PC-3 (cell line): ENCODE data around the gene MRC2. TPM values are rescaled to one million over a fixed set of nuclear protein-coding genes. Genes with fewer than 3 reads are reported as not detected.
"Not testable (repeated sequence)": the region's sequence is repeated elsewhere in the genome, so short reads cannot be mapped to it uniquely, and the experiment has no call there.

Source experiments
- ATAC-seq: fragments of 200-7000 bp; cut with Tn5 transposase; 2 replicates; pipeline ENCODE4 v1.9.1; 2020; ENCODE audit warnings: mild to moderate bottlenecking, moderate library complexity
- BruUV-seq: library from RNA; stranded (reverse); fragments of 400-500 nt; replicated peaks from 2 replicates; lab custom pipeline; 2021; lab: Mats Ljungman, UMichigan
- CTCF ChIA-PET: fragments of 300-600 bp; sonication (Branson Sonifier 250); formaldehyde crosslinking; loops from one replicate; lab custom pipeline; 2022; ENCODE audit warnings: antibody characterized with exemption; lab: Charles Lee
- POLR2A ChIA-PET: fragments of 300-600 bp; sonication (Branson Sonifier 250); formaldehyde crosslinking; loops from one replicate; lab custom pipeline; 2022; ENCODE audit warnings: antibody characterized with exemption; ENCODE audit not compliant: unreplicated experiment; lab: Charles Lee
- DNase-seq: peaks from one replicate; pipeline ENCODE4 v3.0.0-alpha.2; 2015
- H2AFZ ChIP-seq: fragments of 300-600 bp; sonication (generic); 2 replicates; pipeline ENCODE4 v1.6.0; 2016; ENCODE audit warnings: antibody characterized with exemption, low read length
- H3F3A ChIP-seq: fragments of 300-600 bp; sonication (generic); one replicate; pipeline ENCODE4 v1.6.0; 2017; ENCODE audit warnings: antibody characterized with exemption, low read length, control low read depth, mild to moderate bottlenecking; ENCODE audit not compliant: unreplicated experiment
- H3K27ac ChIP-seq: fragments of 300-600 bp; sonication (generic); 2 replicates; pipeline ENCODE4 v1.5.1; 2016; ENCODE audit warnings: mild to moderate bottlenecking, low read length
- H3K27me3 ChIP-seq: fragments of 300-600 bp; sonication (generic); 2 replicates; pipeline ENCODE4 v1.6.1; 2016; ENCODE audit warnings: low read length, mixed read lengths
- H3K36me3 ChIP-seq: fragments of 300-600 bp; sonication (generic); 2 replicates; pipeline ENCODE4 v1.6.1; 2016; ENCODE audit warnings: low read depth, mixed run types, low read length, mixed read lengths
- H3K4me1 ChIP-seq: fragments of 300-600 bp; sonication (generic); 2 replicates; pipeline ENCODE4 v1.5.1; 2016; ENCODE audit warnings: low read length; ENCODE audit not compliant: insufficient read depth
- H3K4me2 ChIP-seq: fragments of 300-600 bp; sonication (generic); 2 replicates; pipeline ENCODE4 v1.6.0; 2016; ENCODE audit warnings: low read length
- H3K4me3 ChIP-seq: fragments of 300-600 bp; sonication (generic); 2 replicates; pipeline ENCODE4 v1.5.1; 2016; ENCODE audit warnings: mild to moderate bottlenecking, low read length, mixed read lengths
- H3K79me2 ChIP-seq: fragments of 300-600 bp; sonication (generic); 2 replicates; pipeline ENCODE4 v1.6.1; 2017; ENCODE audit warnings: low read length, mixed read lengths
- H3K9ac ChIP-seq: fragments of 300-600 bp; sonication (generic); 2 replicates; pipeline ENCODE4 v1.6.0; 2016; ENCODE audit warnings: mild to moderate bottlenecking, low read length
- H3K9me2 ChIP-seq: fragments of 300-600 bp; sonication (generic); replicated peaks from 2 replicates; pipeline ENCODE4 v1.6.1; 2016; ENCODE audit warnings: mixed run types, low read length, mixed read lengths
- H3K9me3 ChIP-seq: fragments of 300-600 bp; sonication (generic); 2 replicates; pipeline ENCODE4 v1.6.1; 2016; ENCODE audit warnings: low read length, mixed read lengths
- H4K20me1 ChIP-seq: fragments of 300-600 bp; sonication (generic); 2 replicates; pipeline ENCODE4 v1.6.1; 2016; ENCODE audit warnings: low read length, mixed read lengths
- EZH2 ChIP-seq: fragments of 300-600 bp; sonication (generic); IDR thresholded peaks from one replicate; pipeline ENCODE4 v1.6.1; 2017; ENCODE audit warnings: antibody characterized with exemption, mild to moderate bottlenecking, low read length; ENCODE audit not compliant: unreplicated experiment
- EZH2phosphoT487 ChIP-seq: fragments of 300-600 bp; sonication (generic); IDR thresholded peaks from 2 replicates; pipeline ENCODE4 v1.6.1; 2018; ENCODE audit warnings: mild to moderate bottlenecking, antibody characterized with exemption, low read length, borderline replicate concordance
- intact Hi-C: fragments of 100-400 bp; cut with micrococcal nuclease; formaldehyde crosslinking; loops from 2 replicates; pipeline ENCODE4 v1.9.0; 2023
- total RNA-seq: library from RNA; depleted of rRNA; stranded (reverse); fragments of >200 nt; gene quantifications from 2 replicates; pipeline ENCODE4 v1.2.3, GENCODE V29; 2014
- TF ChIP-seq, protein P1 (sequence below): fragments of 300-600 bp; sonication (generic); conservative IDR thresholded peaks from 2 replicates; pipeline ENCODE4 v1.5.1; 2017; ENCODE audit warnings: antibody characterized with exemption, low read depth, mild to moderate bottlenecking, low read length

MRC2 gene
- total RNA-seq, 1 experiment from 2014 or later, result 13.5 TPM

DNA sequence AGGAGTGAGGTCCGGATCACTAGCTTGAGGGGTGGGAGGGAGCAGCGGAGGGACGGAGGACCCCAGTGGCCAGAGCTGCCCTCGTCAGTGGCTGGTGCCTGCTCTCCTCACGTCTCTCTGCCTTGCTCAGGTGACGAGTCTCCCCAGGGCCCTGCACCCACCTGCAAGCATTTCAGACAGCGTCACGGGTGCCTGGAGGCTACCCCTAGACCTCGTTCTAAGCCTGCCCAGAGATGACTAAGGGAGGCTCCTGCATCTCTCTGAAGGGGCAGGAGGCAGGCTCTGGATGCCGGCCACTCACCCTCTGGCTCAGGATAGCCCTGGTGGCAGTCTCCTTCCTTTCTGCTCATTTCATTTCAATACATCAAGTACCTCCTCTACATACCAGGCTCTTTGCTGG is 68.8 kb downstream of the MRC2 start:
- Histone ChIP-seq H3K27ac (no peak overlapping the region), H2AFZ (no peak overlapping the region), H3K27me3 (no peaks in the 10 kb centered on the region), H3K9me3 (no peaks in the 10 kb centered on the region), H3F3A (no peaks in the 10 kb centered on the region), H3K9me2 (no peaks in the 10 kb centered on the region), H4K20me1 (no peaks in the 10 kb centered on the region), H3K79me2 (no peaks in the 10 kb centered on the region), H3K4me3 (no peak overlapping the region), H3K36me3 (no peaks in the 10 kb centered on the region), H3K4me1 (peaks cover 13% of the 10 kb centered on the region), H3K4me2 (no peak overlapping the region), H3K9ac (no peak overlapping the region)
- DNase-seq (no peak), ATAC-seq (no peak)
- ChIA-PET POLR2A (no interaction called here), CTCF (no interaction called here)
- intact Hi-C loops, result no loop called here
- no peak for TF ChIP-seq EZH2
- no peak for TF ChIP-seq EZH2phosphoT487
- TF ChIP-seq, protein P1, sequence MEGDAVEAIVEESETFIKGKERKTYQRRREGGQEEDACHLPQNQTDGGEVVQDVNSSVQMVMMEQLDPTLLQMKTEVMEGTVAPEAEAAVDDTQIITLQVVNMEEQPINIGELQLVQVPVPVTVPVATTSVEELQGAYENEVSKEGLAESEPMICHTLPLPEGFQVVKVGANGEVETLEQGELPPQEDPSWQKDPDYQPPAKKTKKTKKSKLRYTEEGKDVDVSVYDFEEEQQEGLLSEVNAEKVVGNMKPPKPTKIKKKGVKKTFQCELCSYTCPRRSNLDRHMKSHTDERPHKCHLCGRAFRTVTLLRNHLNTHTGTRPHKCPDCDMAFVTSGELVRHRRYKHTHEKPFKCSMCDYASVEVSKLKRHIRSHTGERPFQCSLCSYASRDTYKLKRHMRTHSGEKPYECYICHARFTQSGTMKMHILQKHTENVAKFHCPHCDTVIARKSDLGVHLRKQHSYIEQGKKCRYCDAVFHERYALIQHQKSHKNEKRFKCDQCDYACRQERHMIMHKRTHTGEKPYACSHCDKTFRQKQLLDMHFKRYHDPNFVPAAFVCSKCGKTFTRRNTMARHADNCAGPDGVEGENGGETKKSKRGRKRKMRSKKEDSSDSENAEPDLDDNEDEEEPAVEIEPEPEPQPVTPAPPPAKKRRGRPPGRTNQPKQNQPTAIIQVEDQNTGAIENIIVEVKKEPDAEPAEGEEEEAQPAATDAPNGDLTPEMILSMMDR, result no peak
- BruUV-seq, result no TSS peak

DNA sequence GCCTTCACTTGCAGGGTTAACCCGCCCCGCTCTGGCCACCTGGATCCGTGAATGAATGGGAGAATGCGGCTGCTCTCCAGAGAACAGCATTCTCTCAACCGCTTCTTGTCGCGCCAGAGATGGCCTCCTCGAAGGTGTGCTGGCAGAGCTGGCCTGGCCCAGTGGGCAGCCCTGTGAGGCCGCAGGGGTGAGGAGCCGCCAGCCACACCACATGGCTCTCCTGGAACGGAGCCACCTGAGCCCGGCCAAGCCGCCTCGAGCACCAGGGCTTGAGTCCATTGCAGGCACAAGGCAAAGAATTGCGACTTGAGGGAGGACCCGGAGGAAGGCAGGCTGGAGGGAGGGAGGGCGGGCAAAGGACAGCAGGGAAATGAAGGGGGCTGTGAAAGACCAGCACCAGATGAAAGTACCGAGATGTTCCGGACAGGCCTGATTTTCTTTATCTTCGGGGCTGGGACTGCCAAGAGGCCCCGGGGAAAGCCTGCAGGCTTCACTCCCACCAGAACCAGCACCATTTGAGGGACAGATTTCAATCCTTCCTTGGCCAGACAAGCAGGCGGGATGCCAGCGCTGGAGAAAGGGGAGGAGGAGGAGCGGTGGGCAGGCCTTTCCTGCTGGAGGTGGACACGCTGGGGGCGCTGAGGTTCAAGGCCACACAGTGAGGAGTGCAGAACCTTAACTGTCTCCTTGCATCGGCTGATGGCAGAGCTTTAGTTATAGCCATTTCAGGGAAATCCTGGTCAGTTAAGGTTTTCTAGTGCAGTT is 69.4 kb downstream of the MRC2 start:
- Histone ChIP-seq H3K9me2 (no peaks in the 10 kb centered on the region), H3K27me3 (no peaks in the 10 kb centered on the region), H3K4me2 (no peak overlapping the region), H3K36me3 (no peaks in the 10 kb centered on the region), H2AFZ (no peak overlapping the region), H3K4me3 (no peak overlapping the region), H4K20me1 (no peaks in the 10 kb centered on the region), H3K9me3 (no peaks in the 10 kb centered on the region), H3F3A (no peaks in the 10 kb centered on the region), H3K79me2 (no peaks in the 10 kb centered on the region), H3K9ac (no peak overlapping the region), H3K27ac (no peak overlapping the region), H3K4me1 (peaks cover 13% of the 10 kb centered on the region)
- POLR2A ChIA-PET, result no interaction called here
- intact Hi-C loops, result no loop called here
- ATAC-seq, result no peak
- CTCF ChIA-PET, result no interaction called here
- BruUV-seq, result no TSS peak
- no peak for DNase-seq
- no peak for TF ChIP-seq EZH2
- TF ChIP-seq EZH2phosphoT487, result no peak
- TF ChIP-seq, protein P1, result no peak

DNA sequence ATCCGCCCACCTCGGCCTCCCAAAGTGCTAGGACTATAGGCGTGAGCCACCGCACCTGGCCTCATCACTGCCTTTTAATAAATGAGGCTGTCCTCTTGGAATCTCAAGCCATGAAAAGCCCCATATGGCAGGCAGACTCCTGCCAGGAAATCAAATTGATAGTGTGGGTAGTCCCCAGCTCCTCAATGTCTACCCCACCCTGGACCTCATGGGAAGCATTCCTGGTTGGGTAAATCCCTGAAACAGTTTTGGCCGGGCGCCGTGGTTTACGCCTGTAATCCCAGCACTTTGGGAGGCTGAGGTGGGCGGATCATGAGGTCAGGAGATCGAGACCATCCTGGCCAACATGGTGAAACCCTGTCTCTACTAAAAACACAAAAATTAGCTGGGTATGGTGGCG is 71.0 kb downstream of the MRC2 start:
- H3K27me3 ChIP-seq, H3K9me2 ChIP-seq, H3K36me3 ChIP-seq, H3K79me2 ChIP-seq, H3F3A ChIP-seq, H3K4me2 ChIP-seq, H3K27ac ChIP-seq, H3K4me3 ChIP-seq, ATAC-seq, H4K20me1 ChIP-seq, intact Hi-C loops, BruUV-seq, H2AFZ ChIP-seq, DNase-seq, H3K9ac ChIP-seq, H3K9me3 ChIP-seq: not testable (repeated sequence)
- H3K4me1 ChIP-seq, result peaks cover 23% of the 10 kb centered on the region
- ChIA-PET POLR2A (interaction anchor here (0.5 kb wide), 1 partner anchor 269 kb away, joined by 3 read pairs; no protein-coding TSS in a partner anchor), CTCF (interaction anchor here (0.6 kb wide), 1 partner anchor 11 kb away, joined by 6 read pairs; no protein-coding TSS in a partner anchor)
